PC-3 (cell line): ENCODE data around the gene PAQR9. TPM values are rescaled to one million over a fixed set of nuclear protein-coding genes. Genes with fewer than 3 reads are reported as not detected.
A peak's percentile ranks its signal among the peaks of the same experiment; 100 is the strongest.

Experiments used
- ATAC-seq: fragments of 200-7000 bp; cut with Tn5 transposase; 2 replicates; pipeline ENCODE4 v1.9.1; 2020; ENCODE audit warnings: mild to moderate bottlenecking, moderate library complexity
- BruUV-seq: library from RNA; stranded (reverse); fragments of 400-500 nt; replicated peaks from 2 replicates; lab custom pipeline; 2021; lab: Mats Ljungman, UMichigan
- CTCF ChIA-PET: fragments of 300-600 bp; sonication (Branson Sonifier 250); formaldehyde crosslinking; loops from one replicate; lab custom pipeline; 2022; ENCODE audit warnings: antibody characterized with exemption; lab: Charles Lee
- POLR2A ChIA-PET: fragments of 300-600 bp; sonication (Branson Sonifier 250); formaldehyde crosslinking; loops from one replicate; lab custom pipeline; 2022; ENCODE audit warnings: antibody characterized with exemption; ENCODE audit not compliant: unreplicated experiment; lab: Charles Lee
- DNase-seq: peaks from one replicate; pipeline ENCODE4 v3.0.0-alpha.2; 2015
- H2AFZ ChIP-seq: fragments of 300-600 bp; sonication (generic); 2 replicates; pipeline ENCODE4 v1.6.0; 2016; ENCODE audit warnings: antibody characterized with exemption, low read length
- H3F3A ChIP-seq: fragments of 300-600 bp; sonication (generic); one replicate; pipeline ENCODE4 v1.6.0; 2017; ENCODE audit warnings: antibody characterized with exemption, low read length, control low read depth, mild to moderate bottlenecking; ENCODE audit not compliant: unreplicated experiment
- H3K27ac ChIP-seq: fragments of 300-600 bp; sonication (generic); 2 replicates; pipeline ENCODE4 v1.5.1; 2016; ENCODE audit warnings: mild to moderate bottlenecking, low read length
- H3K27me3 ChIP-seq: fragments of 300-600 bp; sonication (generic); 2 replicates; pipeline ENCODE4 v1.6.1; 2016; ENCODE audit warnings: low read length, mixed read lengths
- H3K36me3 ChIP-seq: fragments of 300-600 bp; sonication (generic); 2 replicates; pipeline ENCODE4 v1.6.1; 2016; ENCODE audit warnings: low read depth, mixed run types, low read length, mixed read lengths
- H3K4me1 ChIP-seq: fragments of 300-600 bp; sonication (generic); 2 replicates; pipeline ENCODE4 v1.5.1; 2016; ENCODE audit warnings: low read length; ENCODE audit not compliant: insufficient read depth
- H3K4me2 ChIP-seq: fragments of 300-600 bp; sonication (generic); 2 replicates; pipeline ENCODE4 v1.6.0; 2016; ENCODE audit warnings: low read length
- H3K4me3 ChIP-seq: fragments of 300-600 bp; sonication (generic); 2 replicates; pipeline ENCODE4 v1.5.1; 2016; ENCODE audit warnings: mild to moderate bottlenecking, low read length, mixed read lengths
- H3K79me2 ChIP-seq: fragments of 300-600 bp; sonication (generic); 2 replicates; pipeline ENCODE4 v1.6.1; 2017; ENCODE audit warnings: low read length, mixed read lengths
- H3K9ac ChIP-seq: fragments of 300-600 bp; sonication (generic); 2 replicates; pipeline ENCODE4 v1.6.0; 2016; ENCODE audit warnings: mild to moderate bottlenecking, low read length
- H3K9me2 ChIP-seq: fragments of 300-600 bp; sonication (generic); replicated peaks from 2 replicates; pipeline ENCODE4 v1.6.1; 2016; ENCODE audit warnings: mixed run types, low read length, mixed read lengths
- H3K9me3 ChIP-seq: fragments of 300-600 bp; sonication (generic); 2 replicates; pipeline ENCODE4 v1.6.1; 2016; ENCODE audit warnings: low read length, mixed read lengths
- H4K20me1 ChIP-seq: fragments of 300-600 bp; sonication (generic); 2 replicates; pipeline ENCODE4 v1.6.1; 2016; ENCODE audit warnings: low read length, mixed read lengths
- CTCF ChIP-seq: fragments of 300-600 bp; sonication (generic); conservative IDR thresholded peaks from 2 replicates; pipeline ENCODE4 v1.5.1; 2017; ENCODE audit warnings: antibody characterized with exemption, low read depth, mild to moderate bottlenecking, low read length
- EZH2 ChIP-seq: fragments of 300-600 bp; sonication (generic); IDR thresholded peaks from one replicate; pipeline ENCODE4 v1.6.1; 2017; ENCODE audit warnings: antibody characterized with exemption, mild to moderate bottlenecking, low read length; ENCODE audit not compliant: unreplicated experiment
- EZH2phosphoT487 ChIP-seq: fragments of 300-600 bp; sonication (generic); IDR thresholded peaks from 2 replicates; pipeline ENCODE4 v1.6.1; 2018; ENCODE audit warnings: mild to moderate bottlenecking, antibody characterized with exemption, low read length, borderline replicate concordance
- intact Hi-C: fragments of 100-400 bp; cut with micrococcal nuclease; formaldehyde crosslinking; loops from 2 replicates; pipeline ENCODE4 v1.9.0; 2023
- total RNA-seq: library from RNA; depleted of rRNA; stranded (reverse); fragments of >200 nt; gene quantifications from 2 replicates; pipeline ENCODE4 v1.2.3, GENCODE V29; 2014

The PAQR9 gene
- total RNA-seq, 1 experiment from 2014 or later, result not detected

DNA sequence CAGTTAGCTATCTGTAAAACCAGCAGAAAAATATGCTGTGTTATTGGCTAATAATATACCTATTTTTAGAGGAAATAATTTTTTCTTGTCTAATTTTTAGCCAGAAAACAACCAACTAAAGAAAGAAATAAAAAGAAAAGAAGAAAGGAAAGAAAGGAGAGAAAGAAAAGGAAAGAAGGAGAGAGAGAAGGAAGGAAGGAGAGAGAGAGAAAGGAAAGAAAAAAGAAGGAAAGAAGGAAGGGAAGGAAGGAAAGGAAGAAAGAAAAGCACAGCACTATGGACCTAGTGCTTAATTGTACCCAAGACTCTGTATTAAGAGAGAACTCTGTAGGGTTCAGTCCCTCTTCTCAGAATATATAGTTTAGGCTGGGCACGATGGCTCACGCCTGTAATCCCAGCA is 3.3 kb upstream of the PAQR9 start:
- Histone ChIP-seq H4K20me1 (no peaks in the 10 kb centered on the region), H3K36me3 (no peaks in the 10 kb centered on the region), H3K27ac (no peak overlapping the region), H3K9me3 (no peaks in the 10 kb centered on the region), H3F3A (no peaks in the 10 kb centered on the region), H3K27me3 (0 out of 2 replicates have a peak, but pooled peaks cover 3% of the 10 kb centered on the region), H3K79me2 (no peaks in the 10 kb centered on the region), H3K9me2 (no peaks in the 10 kb centered on the region), H3K9ac (no peak overlapping the region), H3K4me3 (no peak overlapping the region), H2AFZ (no peak overlapping the region), H3K4me1 (no peaks in the 10 kb centered on the region), H3K4me2 (no peak overlapping the region)
- CTCF ChIA-PET, result no interaction called here
- no peak for TF ChIP-seq EZH2
- no peak for TF ChIP-seq EZH2phosphoT487
- TF ChIP-seq CTCF, result no peak
- no peak for ATAC-seq
- POLR2A ChIA-PET, result no interaction called here
- intact Hi-C loops, result no loop called here
- no peak for DNase-seq
- BruUV-seq, result no TSS peak

GRCh38 chr3:142965581-142965980 is 2.1 kb upstream of the PAQR9 start:
- ChIA-PET POLR2A (no interaction called here), CTCF (no interaction called here)
- BruUV-seq, result no TSS peak
- H3K4me2 ChIP-seq, result no peak overlapping the region
- H3K9ac ChIP-seq, result no peak overlapping the region
- no peaks in the 10 kb centered on the region for H3K36me3 ChIP-seq
- TF ChIP-seq EZH2phosphoT487, result no peak
- no peak for TF ChIP-seq EZH2
- TF ChIP-seq CTCF, result no peak
- no peaks in the 10 kb centered on the region for H4K20me1 ChIP-seq
- no peaks in the 10 kb centered on the region for H3K79me2 ChIP-seq
- no peaks in the 10 kb centered on the region for H3K4me1 ChIP-seq
- H3K9me3 ChIP-seq, result no peaks in the 10 kb centered on the region
- no peak for DNase-seq
- 0 out of 2 replicates have a peak, but pooled peaks cover 3% of the 10 kb centered on the region for H3K27me3 ChIP-seq
- H3F3A ChIP-seq, result no peaks in the 10 kb centered on the region
- no peaks in the 10 kb centered on the region for H3K9me2 ChIP-seq
- H2AFZ ChIP-seq, result no peak overlapping the region
- intact Hi-C loops, result no loop called here
- H3K27ac ChIP-seq, result no peak overlapping the region
- no peak overlapping the region for H3K4me3 ChIP-seq
- ATAC-seq, result no peak

DNA sequence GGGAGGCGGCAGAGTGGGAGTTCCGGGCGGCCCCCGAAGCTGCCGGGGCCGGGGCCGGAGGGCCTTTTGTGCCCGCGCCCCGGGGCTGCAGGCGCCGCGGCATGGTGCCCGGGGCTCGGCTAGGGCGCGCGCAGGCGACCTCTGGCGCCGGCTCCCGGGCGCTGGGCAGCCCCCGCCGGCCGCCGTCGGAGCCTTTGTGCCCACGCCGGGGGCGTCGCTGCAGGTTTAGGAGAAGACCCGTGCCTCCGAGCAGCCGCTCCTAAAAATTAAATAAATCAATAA is 299 bp downstream of the PAQR9 start:
- Histone ChIP-seq H3K4me2 (peak overlapping the region; percentile 84), H3K27ac (no peak overlapping the region), H4K20me1 (no peaks in the 10 kb centered on the region), H3K79me2 (no peaks in the 10 kb centered on the region), H3K9me3 (no peaks in the 10 kb centered on the region), H3K36me3 (no peaks in the 10 kb centered on the region), H3K27me3 (0 out of 2 replicates have a peak, but pooled peaks cover 3% of the 10 kb centered on the region), H3F3A (no peaks in the 10 kb centered on the region), H3K4me1 (peaks cover 19% of the 10 kb centered on the region), H3K4me3 (peak overlapping the region; percentile 66), H3K9me2 (no peaks in the 10 kb centered on the region), H2AFZ (peak overlapping the region; percentile 30; the same call in 1 of the 2 replicates), H3K9ac (no peak overlapping the region)
- ChIA-PET CTCF (no interaction called here), POLR2A (no interaction called here)
- no peak for TF ChIP-seq CTCF
- TF ChIP-seq EZH2, result no peak
- TF ChIP-seq EZH2phosphoT487, result no peak
- intact Hi-C loops, result no loop called here
- ATAC-seq (peak; percentile 28), DNase-seq (no peak)
- BruUV-seq, result no TSS peak
